Hematopoietic multipotent progenitor cell treated with erythropoietin and hydrocortisone succinate and interleukin-3 and kit ligand, for 6 days (in vitro differentiated cells): ENCODE data around the gene SMIM28.
"Not testable (repeated sequence)": the region's sequence is repeated elsewhere in the genome, so short reads cannot be mapped to it uniquely, and the experiment has no call there.

ENCODE experiments used
- DNase-seq: peaks from one replicate; pipeline ENCODE4 v3.0.0-alpha.2; 2015

SMIM28 gene

DNA sequence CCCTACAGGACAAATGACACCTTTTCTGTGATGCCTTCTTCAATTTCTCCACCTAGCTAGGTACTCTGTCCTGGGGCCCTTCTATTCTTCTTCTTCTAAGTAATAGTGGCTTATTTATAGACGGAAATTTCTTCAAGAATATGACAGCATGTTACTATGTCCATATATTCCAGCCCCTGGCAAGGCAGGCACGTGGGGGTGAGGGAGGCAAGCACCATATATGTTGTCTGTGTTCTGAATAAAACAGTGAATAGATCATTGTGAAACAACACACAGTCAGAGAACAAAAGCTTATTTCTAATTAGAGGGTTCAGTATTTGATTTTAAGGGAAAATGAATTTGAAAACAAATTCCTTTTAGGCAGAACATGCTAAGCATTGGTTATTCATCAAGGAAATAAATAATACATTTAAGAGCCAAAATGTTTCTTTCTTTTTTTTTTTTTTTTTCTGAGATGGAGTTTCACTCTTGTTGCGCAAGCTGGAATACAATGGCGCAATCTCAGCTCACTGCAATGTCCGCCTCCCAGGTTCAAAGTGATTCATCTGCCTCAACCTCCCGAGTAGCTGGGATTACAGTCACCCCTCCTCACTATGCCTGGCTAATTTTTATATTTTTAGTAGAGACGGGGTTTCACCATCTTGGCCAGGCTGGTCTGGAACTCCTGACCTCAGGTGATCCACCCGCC lies 32.5 kb downstream of the SMIM28 start:
- peak; percentile 13 for DNase-seq

DNA sequence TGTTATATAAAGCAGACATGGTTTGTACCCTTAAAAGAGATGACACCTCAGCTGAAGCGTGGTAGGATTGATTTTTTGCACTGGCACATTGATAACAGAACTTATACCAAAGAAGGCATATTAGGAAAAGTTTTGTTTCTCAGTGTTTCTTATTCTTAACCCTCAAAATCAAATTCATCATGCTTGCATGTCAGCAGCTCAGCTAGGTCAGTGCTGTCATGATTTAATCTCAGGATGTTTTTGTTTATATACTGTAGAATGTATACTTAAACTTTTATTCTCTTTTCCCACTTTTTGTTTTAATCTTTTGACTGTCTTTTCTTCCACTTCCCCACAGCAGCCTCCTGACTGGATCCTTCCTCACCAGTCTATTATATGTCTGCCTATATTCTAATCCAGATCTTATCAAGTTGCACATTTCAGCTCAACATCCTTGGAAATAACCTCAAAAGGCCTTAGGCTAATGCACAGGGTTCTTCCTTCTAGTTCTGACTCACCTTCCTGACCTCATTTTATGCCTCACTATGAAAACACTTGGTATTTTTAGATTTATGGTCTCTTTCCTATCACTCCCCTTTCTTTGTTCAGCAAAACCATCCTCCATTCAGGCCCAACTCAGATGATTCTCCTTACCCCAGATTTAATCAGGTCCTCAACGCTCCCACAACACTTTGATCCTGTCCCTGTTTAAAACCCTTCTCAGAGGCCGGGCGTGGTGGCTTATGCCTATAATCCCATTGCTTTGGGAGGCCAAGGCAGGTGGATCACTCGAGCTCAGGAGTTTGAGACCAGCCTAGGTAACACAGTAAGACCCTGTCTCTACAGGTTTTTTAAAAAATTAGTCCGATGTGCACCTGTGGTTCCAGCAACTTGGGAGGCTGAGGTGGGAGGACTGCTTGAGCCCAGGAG lies 33.5 kb downstream of the SMIM28 start:
- DNase-seq, result no peak

DNA sequence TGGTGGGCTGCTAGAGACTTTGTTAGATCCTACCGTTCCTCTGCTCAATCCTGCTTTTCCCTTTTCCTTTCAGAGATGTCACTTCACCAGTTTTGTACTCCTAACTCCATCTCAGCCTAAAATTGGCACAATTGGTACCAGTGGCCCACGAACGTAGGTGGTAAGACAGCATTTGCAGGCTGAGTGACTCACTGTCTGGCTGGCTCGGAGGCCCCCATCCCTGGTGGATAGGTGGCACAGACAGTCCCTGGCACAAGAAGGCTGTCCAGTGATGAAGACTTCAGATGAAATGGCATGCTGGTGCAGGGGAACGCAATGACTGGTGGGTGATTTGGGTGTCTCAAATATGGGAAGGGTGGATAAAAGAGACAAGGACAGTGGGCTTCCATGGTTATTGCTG lies 37.4 kb downstream of the SMIM28 start:
- DNase-seq, result no peak

DNA sequence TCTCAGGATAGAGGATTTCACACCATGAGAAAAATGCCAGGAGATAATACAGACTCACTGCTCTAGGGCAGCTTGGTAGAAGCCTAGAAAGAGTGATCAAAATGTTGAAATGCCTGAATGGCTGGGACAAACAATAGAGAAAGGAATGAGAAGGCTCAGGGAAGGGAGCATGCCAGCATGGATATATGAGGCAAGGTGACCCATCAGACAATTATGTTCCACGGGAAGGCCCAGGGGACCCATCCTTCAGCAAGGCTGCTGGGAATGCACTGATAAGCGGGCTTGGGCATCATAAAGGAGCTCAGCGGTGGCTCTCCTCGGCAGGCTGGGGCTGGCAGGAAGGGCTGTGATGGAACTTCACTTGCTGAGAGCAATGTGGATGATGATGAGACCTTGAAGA lies 38.5 kb downstream of the SMIM28 start:
- DNase-seq, result no peak

DNA sequence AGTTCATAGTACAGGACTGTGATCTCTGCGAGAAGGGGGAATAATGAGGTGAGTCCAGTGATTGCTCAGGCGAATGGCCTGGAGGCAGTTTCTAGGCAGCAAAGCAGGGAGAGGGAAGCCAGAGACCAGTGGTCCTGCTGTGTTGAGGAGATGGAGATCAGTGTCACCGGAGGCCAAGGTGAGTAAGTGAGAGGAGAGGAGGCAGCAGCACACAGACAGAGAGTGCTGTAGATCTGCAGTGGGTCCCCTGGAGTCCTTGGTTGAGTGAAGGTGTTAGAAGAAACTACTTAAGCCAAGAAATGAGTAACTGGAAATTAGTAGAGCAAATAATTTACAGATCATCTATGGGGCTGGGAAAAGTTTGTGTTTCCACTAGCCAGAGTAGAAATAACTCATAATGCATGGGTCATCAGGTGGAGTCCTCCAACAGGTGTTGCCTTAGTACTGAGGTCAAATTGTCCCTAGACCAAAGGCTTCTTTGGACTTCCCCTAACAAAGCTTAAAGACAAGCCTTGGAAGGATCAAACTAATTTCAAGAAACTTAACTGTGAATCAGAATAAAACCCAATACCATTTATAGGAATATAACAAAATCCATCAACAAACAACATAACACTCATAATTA lies 39.9 kb downstream of the SMIM28 start:
- no peak for DNase-seq

- DNase-seq, result no peak
These were observed 40.5 kb downstream of the SMIM28 start for GRCh38 chr6:138418118-138418742.

DNA sequence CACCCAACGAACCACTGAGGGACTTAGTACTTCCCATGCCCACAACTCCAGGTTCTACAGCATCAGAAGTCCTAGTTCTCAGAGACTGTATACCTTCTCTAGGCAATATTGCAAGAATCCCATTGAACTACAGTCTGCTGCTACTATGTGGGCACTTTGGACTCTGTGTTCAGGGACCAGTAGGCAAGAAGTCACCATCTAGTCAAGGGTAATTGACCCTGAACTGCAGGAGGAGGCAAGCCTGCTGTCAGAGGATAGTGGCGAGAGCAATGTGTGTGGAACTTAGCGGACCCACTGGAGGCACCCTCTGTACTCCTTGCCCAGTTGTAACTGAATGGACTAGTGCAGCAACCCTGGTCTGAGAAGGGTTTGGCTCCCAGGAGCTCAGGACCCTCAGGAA lies 42.1 kb downstream of the SMIM28 start:
- DNase-seq, result no peak

GRCh38 chr6:138420356-138420755 lies 42.7 kb downstream of the SMIM28 start:
- DNase-seq, result no peak

GRCh38 chr6:138421089-138421488 lies 43.4 kb downstream of the SMIM28 start:
- no peak for DNase-seq

GRCh38 chr6:138421608-138422007 lies 43.9 kb downstream of the SMIM28 start:
- no peak for DNase-seq

GRCh38 chr6:138422861-138423260 lies 45.2 kb downstream of the SMIM28 start:
- DNase-seq, result peak; percentile 28

GRCh38 chr6:138424004-138424904 lies 46.5 kb downstream of the SMIM28 start:
- no peak for DNase-seq

DNA sequence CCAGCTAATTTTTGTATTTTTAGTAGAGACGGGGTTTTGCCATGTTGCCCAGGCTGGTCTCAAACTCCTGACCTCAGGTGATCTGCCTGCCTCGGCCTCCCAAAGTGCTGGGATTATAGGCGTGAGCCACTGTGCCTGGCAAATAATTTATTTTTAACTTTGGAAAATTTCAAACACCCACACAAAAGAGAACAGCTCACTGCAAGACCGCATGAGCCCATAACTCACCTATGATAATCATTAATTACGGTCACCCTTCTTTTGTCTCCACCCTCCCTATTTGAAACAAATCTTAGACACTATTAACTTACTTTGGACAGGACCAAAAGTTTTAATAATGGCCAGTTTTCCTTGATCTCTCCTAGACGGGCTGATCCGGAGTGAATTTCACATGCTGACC lies 47.6 kb downstream of the SMIM28 start:
- not testable (repeated sequence) for DNase-seq

DNA sequence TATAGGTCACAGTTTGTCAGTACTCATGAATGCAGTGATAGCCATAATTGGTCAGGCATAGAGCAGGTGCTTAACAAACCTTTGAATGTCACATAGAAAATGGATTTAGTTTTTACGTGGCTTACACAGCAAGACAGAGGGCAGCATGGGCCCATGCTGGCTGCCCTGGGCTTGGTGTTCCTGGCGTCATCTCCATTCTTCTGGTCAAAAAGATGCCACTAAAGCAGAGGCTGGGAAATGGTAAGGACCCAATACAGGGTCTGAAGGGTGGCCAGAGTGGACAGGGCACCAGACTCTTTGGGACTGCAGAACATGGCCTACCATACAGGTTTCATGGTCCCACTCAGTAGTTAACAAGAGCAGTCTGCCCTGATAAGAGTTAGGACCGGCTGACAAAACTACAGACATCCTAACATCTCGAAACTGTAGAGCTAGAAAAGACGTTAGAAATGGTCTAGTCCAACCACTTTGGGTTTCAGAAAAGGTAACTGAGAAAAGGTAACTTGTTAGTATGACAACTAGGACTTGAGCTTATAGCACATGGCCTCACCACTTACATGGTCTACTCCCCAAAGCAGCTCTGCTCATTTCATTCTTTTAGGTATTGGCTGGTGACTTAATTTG lies 48.9 kb downstream of the SMIM28 start:
- no peak for DNase-seq

GRCh38 chr6:138427701-138428100 lies 50.0 kb downstream of the SMIM28 start:
- DNase-seq, result no peak

- peak; percentile 82 for DNase-seq
These were observed 51.4 kb downstream of the SMIM28 start for GRCh38 chr6:138428944-138429598.

DNA sequence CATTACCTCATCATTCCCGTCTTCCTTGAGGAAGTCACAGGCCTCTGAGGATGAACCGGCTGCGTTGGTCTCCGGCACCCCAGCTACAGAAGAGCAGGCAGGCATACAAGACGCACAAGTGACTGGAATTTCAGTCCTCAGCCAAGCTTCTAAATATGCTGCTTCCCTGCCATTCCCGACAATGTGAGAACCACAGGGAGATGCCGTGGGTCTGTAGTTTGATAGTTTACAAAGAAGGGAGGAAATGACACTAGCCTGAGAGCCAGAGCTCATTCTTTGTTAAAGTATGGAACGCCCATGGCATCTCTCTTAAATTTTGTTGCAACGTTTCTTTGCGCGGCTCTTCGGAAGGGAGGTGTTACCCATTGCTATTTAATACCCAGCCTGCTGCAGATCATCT lies 52.1 kb downstream of the SMIM28 start:
- no peak for DNase-seq

DNA sequence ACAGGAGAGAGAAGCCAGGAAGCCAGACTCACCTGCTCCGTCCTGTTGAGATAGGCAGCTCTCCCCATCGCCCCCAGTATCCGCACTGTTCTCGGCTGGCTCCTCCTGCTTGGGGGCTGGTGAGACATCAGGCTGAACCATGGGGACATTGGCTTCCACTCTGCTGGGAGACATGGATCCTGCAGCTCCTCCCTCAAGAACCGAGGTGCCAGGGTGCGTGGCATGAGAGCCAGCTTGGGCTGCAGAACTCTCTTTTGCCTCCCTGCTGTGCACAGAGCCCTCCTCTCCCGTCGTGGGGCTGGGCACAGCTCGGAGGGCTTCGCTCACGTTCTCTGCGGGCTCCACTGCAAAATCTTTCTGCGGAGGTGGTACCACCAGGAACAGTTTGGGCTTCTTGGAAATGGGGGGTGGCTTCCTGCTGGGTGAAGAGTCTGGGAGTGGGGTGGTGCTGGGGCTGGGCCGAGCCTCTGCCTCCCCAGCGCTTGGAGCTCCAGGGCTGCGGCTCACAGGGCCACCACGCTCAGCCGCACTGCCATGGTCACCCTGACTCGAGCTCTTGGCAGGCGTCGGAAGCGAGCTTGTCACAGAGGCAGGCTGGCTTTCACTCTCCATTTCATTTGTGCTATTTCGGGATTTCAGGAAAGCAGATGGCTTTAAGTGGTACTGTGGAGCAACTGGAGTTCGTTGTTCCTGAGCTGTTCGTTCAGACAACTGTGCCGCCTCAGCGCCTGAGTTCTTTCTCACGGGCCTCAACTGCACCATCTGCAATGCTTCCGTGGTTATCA lies 52.8 kb downstream of the SMIM28 start:
- no peak for DNase-seq

DNA sequence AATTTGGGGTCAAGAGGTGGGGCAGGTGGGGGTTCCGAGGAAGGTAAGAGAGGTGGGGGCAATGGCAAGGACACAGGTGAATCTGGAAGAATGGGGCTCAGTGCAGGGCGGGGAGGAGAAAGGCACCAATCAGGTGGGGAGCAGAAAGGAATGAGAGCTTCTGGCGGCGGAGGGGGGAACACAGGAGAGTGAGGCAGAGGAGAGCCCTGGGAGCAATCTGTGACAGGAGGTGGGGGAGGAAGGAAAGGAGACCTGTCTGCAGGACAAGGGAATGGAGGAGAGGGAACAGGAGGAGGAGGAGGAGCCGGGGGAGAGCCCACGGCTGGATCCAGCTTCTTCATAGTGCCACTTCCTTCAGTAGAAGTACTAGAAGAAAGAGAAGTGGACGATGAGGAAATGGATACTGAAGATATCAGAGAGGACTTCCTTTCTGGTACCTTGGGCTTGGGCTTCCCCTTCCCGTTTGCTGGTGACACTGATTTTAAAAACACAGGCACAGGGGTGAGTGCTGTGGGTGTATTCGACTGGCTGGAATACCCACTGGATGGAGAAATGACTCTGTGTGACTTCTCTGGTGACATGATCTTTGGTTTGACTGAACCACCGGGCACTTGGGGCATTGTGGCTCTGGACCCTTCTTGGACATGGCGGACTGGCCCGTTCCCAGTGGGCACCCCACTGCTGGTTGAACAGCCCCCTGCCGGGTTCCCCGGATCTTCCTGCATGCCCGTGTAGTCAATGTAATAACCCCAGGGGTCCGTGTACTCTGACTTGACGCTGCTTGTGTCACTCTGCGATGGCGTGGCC lies 53.8 kb downstream of the SMIM28 start:
- peak; percentile 22 for DNase-seq

DNA sequence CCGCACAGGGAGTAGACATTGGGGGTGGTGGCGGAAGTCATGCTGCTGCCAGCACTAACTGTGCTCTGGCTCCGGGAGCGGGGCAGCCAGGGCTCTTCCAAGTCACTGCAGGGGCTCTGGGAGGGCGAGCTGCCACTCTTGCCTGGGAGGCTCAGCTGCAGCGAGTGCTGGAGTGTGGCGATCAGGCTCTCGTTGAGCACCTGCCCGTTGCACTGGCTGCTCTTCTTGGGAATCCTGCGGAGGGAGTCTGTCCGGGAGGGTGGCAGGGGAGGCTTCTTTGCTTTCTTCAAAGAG lies 54.3 kb downstream of the SMIM28 start:
- no peak for DNase-seq
